ENCODE data around the gene CRY2.

- TF ChIP-seq CTCF (IDR thresholded peaks at IDR 0.05) (no peak), POLR2A (IDR thresholded peaks at IDR 0.05) (no peak)
Observed at GRCh38 chr11:45818961-45819605, 28.2 kb upstream of the CRY2 start.
